Tibial artery (tissue), 4 donors: ENCODE data around the gene PLA2G2E.

ENCODE experiments used
- DNase-seq, 2 donors: peaks; one replicate each; pipeline ENCODE4 v3.0.0-alpha.2; 2019
- H3K27ac ChIP-seq, 2 donors: fragments of 200-600 bp; sonication (generic) in 1 of 2; 1 replicate in 1 of 2; 2 replicates in 1 of 2; pipeline ENCODE4 v1.5.1; 2018 to 2019; ENCODE audit warnings: mild to moderate bottlenecking in 1 of 2
- H3K27me3 ChIP-seq, 2 donors: fragments of 200-600 bp; sonication (generic) in 1 of 2; one replicate each; pipeline versions ENCODE4 v1.5.1 to v1.6.0; 2016 to 2019
- H3K36me3 ChIP-seq, 3 donors: fragments of 200-600 bp; sonication (generic) in 2 of 3; one replicate each; pipeline ENCODE4 v1.5.1; 2016 to 2019; ENCODE audit warnings: mild to moderate bottlenecking in 2 of 3
- H3K4me1 ChIP-seq, 4 donors: fragments of 200-600 bp; sonication (generic) in 2 of 4; 1 replicate in 3 of 4; 2 replicates in 1 of 4; pipeline ENCODE4 v1.5.1; 2016 to 2019
- H3K4me3 ChIP-seq, 2 donors: fragments of 200-600 bp; sonication (generic) in 1 of 2; 1 replicate in 1 of 2; 2 replicates in 1 of 2; pipeline ENCODE4 v1.5.1; 2018 to 2019; ENCODE audit warnings: mild to moderate bottlenecking in 2 of 2
- H3K9me3 ChIP-seq, 3 donors: fragments of 200-600 bp; sonication (generic) in 1 of 3; one replicate each; pipeline ENCODE4 v1.5.1; 2016 to 2019
- intact Hi-C: fragments of 100-400 bp; cut with DNase I; formaldehyde crosslinking; loops from one replicate; pipeline ENCODE4 v1.15.0; 2023; ENCODE audit warnings: low total_unique reads
- TF ChIP-seq, protein P1 (sequence below), 2 experiments: fragments of 200-600 bp in 1 of 2; fragments of 450-650 bp in 1 of 2; IDR thresholded peaks; one replicate each; pipeline ENCODE4 v1.5.1; 2017 to 2019; ENCODE audit warnings: antibody characterized with exemption in 2 of 2, mild to moderate bottlenecking in 1 of 2, moderate library complexity in 1 of 2

The PLA2G2E gene

DNA sequence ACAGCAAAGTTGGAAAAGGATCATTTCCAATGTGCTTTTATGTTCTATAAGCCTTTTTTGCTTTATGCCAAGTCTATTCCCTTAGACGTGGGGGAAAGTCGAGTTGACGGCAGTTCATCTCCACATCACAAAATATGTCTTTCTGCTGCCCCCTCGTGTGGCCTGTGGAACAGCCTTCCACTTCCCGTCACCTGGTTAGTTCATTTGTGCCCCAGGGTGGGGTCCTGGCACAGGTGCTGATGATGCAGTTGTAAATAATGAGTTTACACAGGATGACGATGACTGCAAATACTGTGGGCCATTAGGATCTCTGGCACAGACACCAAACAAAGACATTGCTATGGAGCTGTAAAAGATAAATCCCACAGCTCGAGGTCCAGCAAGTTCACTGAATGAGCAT, 51.2 kb downstream of the PLA2G2E start:
- intact Hi-C loops = no loop called here
- no peak overlapping the region for H3K27ac ChIP-seq
- no peaks in the 10 kb centered on the region for H3K4me1 ChIP-seq
- no peak for DNase-seq
- no peak overlapping the region for H3K4me3 ChIP-seq
- H3K9me3 ChIP-seq = no peaks in the 10 kb centered on the region
- H3K36me3 ChIP-seq = no peaks in the 10 kb centered on the region
- TF ChIP-seq, protein P1, sequence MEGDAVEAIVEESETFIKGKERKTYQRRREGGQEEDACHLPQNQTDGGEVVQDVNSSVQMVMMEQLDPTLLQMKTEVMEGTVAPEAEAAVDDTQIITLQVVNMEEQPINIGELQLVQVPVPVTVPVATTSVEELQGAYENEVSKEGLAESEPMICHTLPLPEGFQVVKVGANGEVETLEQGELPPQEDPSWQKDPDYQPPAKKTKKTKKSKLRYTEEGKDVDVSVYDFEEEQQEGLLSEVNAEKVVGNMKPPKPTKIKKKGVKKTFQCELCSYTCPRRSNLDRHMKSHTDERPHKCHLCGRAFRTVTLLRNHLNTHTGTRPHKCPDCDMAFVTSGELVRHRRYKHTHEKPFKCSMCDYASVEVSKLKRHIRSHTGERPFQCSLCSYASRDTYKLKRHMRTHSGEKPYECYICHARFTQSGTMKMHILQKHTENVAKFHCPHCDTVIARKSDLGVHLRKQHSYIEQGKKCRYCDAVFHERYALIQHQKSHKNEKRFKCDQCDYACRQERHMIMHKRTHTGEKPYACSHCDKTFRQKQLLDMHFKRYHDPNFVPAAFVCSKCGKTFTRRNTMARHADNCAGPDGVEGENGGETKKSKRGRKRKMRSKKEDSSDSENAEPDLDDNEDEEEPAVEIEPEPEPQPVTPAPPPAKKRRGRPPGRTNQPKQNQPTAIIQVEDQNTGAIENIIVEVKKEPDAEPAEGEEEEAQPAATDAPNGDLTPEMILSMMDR (IDR thresholded peaks at IDR 0.05) = no peak
- peaks cover 0 to 30% of the 10 kb centered on the region in 2 donors for H3K27me3 ChIP-seq
